Measurements from ENCODE around the gene FOXP1. TPM values are rescaled to one million over a fixed set of nuclear protein-coding genes. Genes with fewer than 3 reads are reported as not detected.
"Not testable (repeated sequence)": the region's sequence is repeated elsewhere in the genome, so short reads cannot be mapped to it uniquely, and the experiment has no call there.

Gene FOXP1
- total RNA-seq, 1 donor from 2014 or later = 195 TPM

- peaks cover 2% of the 10 kb centered on the region for H3K4me1 Mint-ChIP-seq (ENCODE audit: unreplicated experiment)
- H3K27me3 Mint-ChIP-seq (ENCODE audit: unreplicated experiment) = no peaks in the 10 kb centered on the region
- H3K36me3 Mint-ChIP-seq (ENCODE audit: unreplicated experiment) = peaks cover 39% of the 10 kb centered on the region
- no peak overlapping the region for H3K27ac Mint-ChIP-seq (ENCODE audit: unreplicated experiment)
- no peak for DNase-seq (ENCODE audit: extremely low spot score, unreplicated experiment)
- no peaks in the 10 kb centered on the region for H3K9me3 Mint-ChIP-seq (ENCODE audit: unreplicated experiment)
- no peak overlapping the region for H3K4me3 Mint-ChIP-seq (ENCODE audit: unreplicated experiment)
- no peak for TF ChIP-seq CTCF (IDR thresholded peaks at IDR 0.05)
Measured at GRCh38 chr3:71329817-71330216, 253.7 kb downstream of the FOXP1 start.

- peaks cover 38% of the 10 kb centered on the region for H3K36me3 Mint-ChIP-seq (ENCODE audit: unreplicated experiment)
- H3K4me3 Mint-ChIP-seq (ENCODE audit: unreplicated experiment) = no peak overlapping the region
- TF ChIP-seq CTCF (IDR thresholded peaks at IDR 0.05) = no peak
- no peak for DNase-seq (ENCODE audit: extremely low spot score, unreplicated experiment)
- H3K4me1 Mint-ChIP-seq (ENCODE audit: unreplicated experiment) = peaks cover 2% of the 10 kb centered on the region
- no peaks in the 10 kb centered on the region for H3K27me3 Mint-ChIP-seq (ENCODE audit: unreplicated experiment)
- H3K27ac Mint-ChIP-seq (ENCODE audit: unreplicated experiment) = no peak overlapping the region
- H3K9me3 Mint-ChIP-seq (ENCODE audit: unreplicated experiment) = no peaks in the 10 kb centered on the region
Measured at GRCh38 chr3:71328926-71329325, 254.6 kb downstream of the FOXP1 start.

GRCh38 chr3:71327936-71328335 is 255.6 kb downstream of the FOXP1 start:
- no peak for TF ChIP-seq CTCF (IDR thresholded peaks at IDR 0.05)
- H3K9me3 Mint-ChIP-seq (ENCODE audit: unreplicated experiment) = no peaks in the 10 kb centered on the region
- H3K27me3 Mint-ChIP-seq (ENCODE audit: unreplicated experiment) = no peaks in the 10 kb centered on the region
- H3K36me3 Mint-ChIP-seq (ENCODE audit: unreplicated experiment) = peaks cover 31% of the 10 kb centered on the region
- H3K27ac Mint-ChIP-seq (ENCODE audit: unreplicated experiment) = no peak overlapping the region
- H3K4me1 Mint-ChIP-seq (ENCODE audit: unreplicated experiment) = peaks cover under 1% of the 10 kb centered on the region
- no peak overlapping the region for H3K4me3 Mint-ChIP-seq (ENCODE audit: unreplicated experiment)
- DNase-seq (ENCODE audit: extremely low spot score, unreplicated experiment) = no peak

GRCh38 chr3:71325715-71326114 is 257.8 kb downstream of the FOXP1 start:
- no peak for DNase-seq (ENCODE audit: extremely low spot score, unreplicated experiment)
- peaks cover 20% of the 10 kb centered on the region for H3K36me3 Mint-ChIP-seq (ENCODE audit: unreplicated experiment)
- no peaks in the 10 kb centered on the region for H3K9me3 Mint-ChIP-seq (ENCODE audit: unreplicated experiment)
- TF ChIP-seq CTCF (IDR thresholded peaks at IDR 0.05) = no peak
- no peaks in the 10 kb centered on the region for H3K27me3 Mint-ChIP-seq (ENCODE audit: unreplicated experiment)
- H3K4me1 Mint-ChIP-seq (ENCODE audit: unreplicated experiment) = no peaks in the 10 kb centered on the region
- H3K4me3 Mint-ChIP-seq (ENCODE audit: unreplicated experiment) = no peak overlapping the region
- H3K27ac Mint-ChIP-seq (ENCODE audit: unreplicated experiment) = no peak overlapping the region

GRCh38 chr3:71324224-71324623 is 259.3 kb downstream of the FOXP1 start:
- not testable (repeated sequence) for H3K4me1 Mint-ChIP-seq (ENCODE audit: unreplicated experiment); H3K4me3 Mint-ChIP-seq (ENCODE audit: unreplicated experiment); H3K9me3 Mint-ChIP-seq (ENCODE audit: unreplicated experiment); H3K27ac Mint-ChIP-seq (ENCODE audit: unreplicated experiment); H3K27me3 Mint-ChIP-seq (ENCODE audit: unreplicated experiment); DNase-seq (ENCODE audit: extremely low spot score, unreplicated experiment)
- H3K36me3 Mint-ChIP-seq (ENCODE audit: unreplicated experiment) = peaks cover 11% of the 10 kb centered on the region

GRCh38 chr3:71323558-71323957 is 260.0 kb downstream of the FOXP1 start:
- DNase-seq (ENCODE audit: extremely low spot score, unreplicated experiment) = no peak
- H3K36me3 Mint-ChIP-seq (ENCODE audit: unreplicated experiment) = peaks cover 11% of the 10 kb centered on the region
- no peaks in the 10 kb centered on the region for H3K4me1 Mint-ChIP-seq (ENCODE audit: unreplicated experiment)
- H3K9me3 Mint-ChIP-seq (ENCODE audit: unreplicated experiment) = no peaks in the 10 kb centered on the region
- no peak overlapping the region for H3K27ac Mint-ChIP-seq (ENCODE audit: unreplicated experiment)
- H3K27me3 Mint-ChIP-seq (ENCODE audit: unreplicated experiment) = no peaks in the 10 kb centered on the region
- TF ChIP-seq CTCF (IDR thresholded peaks at IDR 0.05) = no peak
- no peak overlapping the region for H3K4me3 Mint-ChIP-seq (ENCODE audit: unreplicated experiment)
